Epithelial cell of proximal tubule (primary cell): Measurements from ENCODE around the gene ITIH6. TPM values are rescaled to one million over a fixed set of nuclear protein-coding genes. Genes with fewer than 3 reads are reported as not detected.
"Not testable (repeated sequence)": the region's sequence is repeated elsewhere in the genome, so short reads cannot be mapped to it uniquely, and the experiment has no call there.

Source experiments
- DNase-seq: peaks from one replicate; pipeline ENCODE4 v3.0.0-alpha.2; 2011; ENCODE audit warnings: low read depth
- H3K4me3 ChIP-seq: 2 replicates; pipeline ENCODE4 v1.5.1; 2011; ENCODE audit warnings: low read depth, mild to moderate bottlenecking, low read length
- total RNA-seq: library from RNA; depleted of rRNA; stranded (reverse); fragments of >200 nt; gene quantifications from 2 replicates; pipeline ENCODE4 v1.2.3, GENCODE V29; 2015
- TF ChIP-seq, protein P1 (sequence below): conservative IDR thresholded peaks from 2 replicates; pipeline ENCODE4 v1.5.1; 2012; ENCODE audit warnings: low read depth, mild to moderate bottlenecking, low read length

Gene ITIH6
- total RNA-seq, 1 donor from 2014 or later: not detected

DNA sequence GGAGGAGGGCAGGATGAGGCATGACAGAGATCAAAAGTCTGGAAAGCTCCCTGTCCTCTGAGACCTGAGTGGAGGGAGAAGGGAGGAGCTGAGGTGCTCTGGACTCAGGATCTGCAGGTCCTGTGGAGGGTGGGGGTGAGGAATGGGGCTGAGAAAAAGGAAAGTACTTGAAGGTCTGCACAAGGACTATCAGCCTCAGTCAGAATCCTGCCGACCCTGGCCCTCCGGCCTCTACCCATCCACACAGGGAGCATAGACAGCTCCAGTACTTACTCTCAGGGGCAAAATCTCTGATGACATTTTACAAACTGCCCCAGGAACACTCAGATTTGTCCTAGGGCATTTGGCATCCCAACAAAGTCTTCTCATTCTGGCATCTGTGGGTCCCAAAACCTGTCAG is 991 bp upstream of the ITIH6 start:
- no peak overlapping the region for H3K4me3 ChIP-seq
- DNase-seq: no peak
- TF ChIP-seq, protein P1, sequence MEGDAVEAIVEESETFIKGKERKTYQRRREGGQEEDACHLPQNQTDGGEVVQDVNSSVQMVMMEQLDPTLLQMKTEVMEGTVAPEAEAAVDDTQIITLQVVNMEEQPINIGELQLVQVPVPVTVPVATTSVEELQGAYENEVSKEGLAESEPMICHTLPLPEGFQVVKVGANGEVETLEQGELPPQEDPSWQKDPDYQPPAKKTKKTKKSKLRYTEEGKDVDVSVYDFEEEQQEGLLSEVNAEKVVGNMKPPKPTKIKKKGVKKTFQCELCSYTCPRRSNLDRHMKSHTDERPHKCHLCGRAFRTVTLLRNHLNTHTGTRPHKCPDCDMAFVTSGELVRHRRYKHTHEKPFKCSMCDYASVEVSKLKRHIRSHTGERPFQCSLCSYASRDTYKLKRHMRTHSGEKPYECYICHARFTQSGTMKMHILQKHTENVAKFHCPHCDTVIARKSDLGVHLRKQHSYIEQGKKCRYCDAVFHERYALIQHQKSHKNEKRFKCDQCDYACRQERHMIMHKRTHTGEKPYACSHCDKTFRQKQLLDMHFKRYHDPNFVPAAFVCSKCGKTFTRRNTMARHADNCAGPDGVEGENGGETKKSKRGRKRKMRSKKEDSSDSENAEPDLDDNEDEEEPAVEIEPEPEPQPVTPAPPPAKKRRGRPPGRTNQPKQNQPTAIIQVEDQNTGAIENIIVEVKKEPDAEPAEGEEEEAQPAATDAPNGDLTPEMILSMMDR: no peak

DNA sequence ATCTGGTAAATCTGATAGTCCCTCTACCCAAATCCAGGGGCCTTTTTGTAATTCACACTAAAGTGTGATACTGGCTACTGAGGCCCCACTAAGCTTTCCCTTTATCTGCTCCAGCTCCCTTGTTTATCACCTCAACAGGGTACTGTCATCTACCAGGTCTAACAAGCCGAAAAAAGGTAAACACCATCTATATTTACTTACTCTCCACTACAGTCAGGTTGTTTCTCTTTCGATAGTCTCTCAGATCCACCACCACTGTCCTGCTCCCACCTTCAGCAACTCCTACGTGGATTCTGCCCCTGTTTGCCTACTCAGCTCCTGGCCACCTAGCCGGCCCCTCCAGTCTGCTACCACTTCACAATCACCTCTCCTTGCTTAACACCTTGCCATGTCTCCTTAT is 3.3 kb downstream of the ITIH6 start:
- no peak overlapping the region for H3K4me3 ChIP-seq
- TF ChIP-seq, protein P1: no peak
- DNase-seq: no peak

DNA sequence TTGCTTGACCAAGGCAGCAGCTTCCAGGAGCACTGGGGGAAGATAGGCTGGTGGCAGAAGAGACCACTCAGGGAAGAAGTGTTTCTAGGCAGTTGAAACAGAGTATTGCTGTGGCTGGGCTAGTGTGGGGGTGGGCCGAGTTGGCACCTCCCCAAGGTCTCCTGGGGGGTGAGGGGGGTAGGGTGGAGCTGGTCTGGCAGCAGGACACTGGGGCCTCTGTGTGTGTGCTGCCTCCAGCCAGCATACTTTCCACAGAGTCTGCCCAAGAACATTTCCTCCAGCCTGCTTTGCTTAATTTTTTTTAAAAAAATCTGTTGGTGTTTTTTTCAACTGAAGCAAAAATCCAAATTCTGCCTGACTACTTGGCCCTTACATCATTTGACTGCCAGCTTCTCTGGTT is 4.0 kb downstream of the ITIH6 start:
- no peak overlapping the region for H3K4me3 ChIP-seq
- TF ChIP-seq, protein P1: no peak
- DNase-seq: no peak

DNA sequence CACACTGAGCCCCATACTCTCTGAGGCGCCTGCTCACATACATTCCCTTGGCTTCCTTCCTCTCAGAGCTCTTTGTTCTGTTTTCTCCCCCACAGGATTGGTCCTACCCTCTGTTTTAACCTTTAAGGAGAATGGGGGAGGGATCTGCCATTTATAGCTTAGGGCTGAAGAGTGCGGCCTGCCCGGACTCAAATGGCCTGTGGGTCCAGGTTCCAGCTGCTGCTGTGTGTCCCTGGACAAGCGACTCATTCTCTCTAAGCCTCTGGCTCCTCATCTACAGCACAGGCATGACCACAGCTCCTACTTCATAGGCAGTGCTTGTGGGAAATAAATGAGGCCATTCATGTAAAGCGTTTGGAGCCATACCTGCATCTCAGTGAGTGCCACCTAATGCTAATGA is 8.7 kb downstream of the ITIH6 start:
- DNase-seq, H3K4me3 ChIP-seq: not testable (repeated sequence)

DNA sequence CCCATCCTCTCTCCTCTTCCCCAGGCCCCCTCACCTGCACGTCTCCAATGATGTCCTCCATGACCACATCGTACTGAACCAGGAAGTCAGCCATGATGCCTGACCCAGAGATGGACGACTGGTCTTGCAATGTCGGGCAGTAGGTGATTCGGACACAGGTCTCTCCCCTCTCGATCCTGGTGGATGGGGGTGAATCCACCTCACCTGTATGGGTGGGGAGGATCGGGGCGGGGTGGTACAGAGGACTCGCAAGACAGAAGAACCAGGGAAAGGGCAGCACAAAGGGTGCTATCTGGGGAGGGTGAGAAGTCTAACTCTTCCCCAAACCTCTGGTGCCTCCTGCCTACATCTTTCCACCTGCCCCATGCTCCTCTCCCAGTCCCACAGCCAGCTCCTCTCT is 9.6 kb downstream of the ITIH6 start:
- no peak for DNase-seq
- TF ChIP-seq, protein P1: no peak
- H3K4me3 ChIP-seq: no peak overlapping the region

DNA sequence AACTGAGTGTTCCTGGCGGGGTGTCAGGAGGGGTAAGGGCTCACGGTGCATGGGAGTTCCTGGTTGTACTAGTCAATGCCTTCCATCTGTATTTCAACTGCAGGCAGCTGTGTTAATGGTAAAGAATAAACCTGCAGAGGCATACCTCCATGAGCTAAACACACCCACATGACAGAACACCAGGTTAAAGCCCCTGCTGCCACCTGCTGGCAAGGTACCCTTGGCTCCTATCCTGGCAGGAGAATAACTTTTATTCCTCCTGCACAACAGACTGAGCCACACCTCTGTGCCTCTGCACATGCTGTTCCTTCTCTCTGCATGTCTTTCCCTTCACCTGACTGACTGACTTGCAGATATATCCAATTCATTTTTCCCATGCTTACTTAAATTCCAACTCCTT is 11.1 kb downstream of the ITIH6 start:
- TF ChIP-seq, protein P1: peak; percentile 47
- no peak for DNase-seq
- no peak overlapping the region for H3K4me3 ChIP-seq

DNA sequence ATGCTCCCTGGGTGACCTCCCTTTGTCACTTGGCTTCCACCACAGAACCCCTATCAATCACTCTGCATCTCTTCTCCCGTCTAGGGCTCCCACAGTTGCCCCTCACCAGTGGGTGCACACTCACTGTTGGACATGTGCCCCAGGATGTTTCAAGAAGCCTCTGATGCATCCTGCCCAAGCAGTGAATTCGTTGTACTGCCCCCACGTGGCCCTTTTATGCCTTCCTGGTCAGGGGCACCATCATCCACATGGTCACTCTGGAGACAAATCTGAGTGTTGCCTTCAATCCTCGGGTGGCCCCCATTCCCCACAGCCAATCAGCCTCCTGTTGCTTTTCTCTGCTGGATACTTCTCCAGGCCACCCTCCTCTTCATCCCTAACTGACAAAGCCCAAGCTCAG is 12.2 kb downstream of the ITIH6 start:
- DNase-seq: no peak
- TF ChIP-seq, protein P1: peak; percentile 34
- no peak overlapping the region for H3K4me3 ChIP-seq
